Progenitor cell of endocrine pancreas (in vitro differentiated cells): ENCODE data around the gene DHRS2. TPM values are rescaled to one million over a fixed set of nuclear protein-coding genes. Genes with fewer than 3 reads are reported as not detected.
"Not testable (repeated sequence)": the region's sequence is repeated elsewhere in the genome, so short reads cannot be mapped to it uniquely, and the experiment has no call there.

Experiments used
- DNase-seq: peaks from one replicate; pipeline ENCODE4 v3.0.0; 2021; ENCODE audit warnings: low spot score; ENCODE audit not compliant: unreplicated experiment
- H3K27ac Mint-ChIP-seq: 2 replicates; pipeline ENCODE4 v1.8.0; 2021; ENCODE audit warnings: mild to moderate bottlenecking, moderate library complexity, mixed read lengths
- H3K27me3 Mint-ChIP-seq: 2 replicates; pipeline ENCODE4 v1.8.0; 2021; ENCODE audit warnings: mixed read lengths
- H3K36me3 Mint-ChIP-seq: 2 replicates; pipeline ENCODE4 v1.8.0; 2022; ENCODE audit warnings: mixed read lengths; ENCODE audit not compliant: insufficient read depth
- H3K4me1 Mint-ChIP-seq: 2 replicates; pipeline ENCODE4 v1.8.0; 2021; ENCODE audit warnings: low read depth, mixed read lengths
- H3K4me3 Mint-ChIP-seq: 2 replicates; pipeline ENCODE4 v1.8.0; 2021; ENCODE audit warnings: low read depth, mild to moderate bottlenecking, moderate library complexity, mixed read lengths
- H3K9me3 Mint-ChIP-seq: 2 replicates; pipeline ENCODE4 v1.8.0; 2021; ENCODE audit warnings: low read depth, mixed read lengths
- total RNA-seq: library from RNA; stranded (reverse); gene quantifications from 2 replicates; pipeline ENCODE4 v1.2.1, GENCODE V29; 2021
- TF ChIP-seq, protein P1 (sequence below): fragments of 200-600 bp; sonication (generic); IDR thresholded peaks from one replicate; pipeline ENCODE4 v1.5.0; 2021; ENCODE audit warnings: antibody characterized with exemption, mild to moderate bottlenecking; ENCODE audit not compliant: unreplicated experiment

DHRS2 gene
- total RNA-seq, 1 donor from 2014 or later, result 0.77 TPM

DNA sequence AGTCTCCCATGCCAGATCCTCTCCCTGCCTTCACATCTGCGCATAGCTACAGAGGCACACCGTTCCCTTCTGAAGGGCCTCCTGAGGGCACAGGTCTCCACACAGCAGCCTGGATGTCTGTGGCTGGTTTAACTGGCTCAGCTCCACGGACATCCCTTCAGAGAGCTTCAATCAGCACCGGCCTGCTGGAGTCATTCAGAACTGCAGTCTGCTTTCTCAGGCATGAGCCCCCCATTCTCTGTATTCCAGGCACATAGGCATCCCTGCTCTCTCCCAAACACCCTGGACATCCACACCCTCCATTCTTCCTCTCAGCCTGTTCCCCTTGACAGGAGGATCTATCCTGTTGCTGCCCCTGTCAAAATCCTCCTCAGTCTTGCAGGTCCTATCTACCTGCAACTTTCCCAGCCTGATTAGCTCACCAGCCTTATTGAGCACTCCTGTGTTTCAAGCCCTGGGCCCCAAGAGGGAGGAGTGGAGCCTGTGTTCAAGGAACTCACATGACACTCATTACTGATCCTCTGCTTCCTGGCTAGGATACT, 2.9 kb upstream of the DHRS2 start:
- Mint-ChIP-seq H3K27ac (no peak overlapping the region), H3K4me3 (no peak overlapping the region), H3K27me3 (peaks cover 8% of the 10 kb centered on the region), H3K9me3 (peaks cover 4% of the 10 kb centered on the region), H3K4me1 (peaks cover 7% of the 10 kb centered on the region), H3K36me3 (no peaks in the 10 kb centered on the region)
- TF ChIP-seq, protein P1, sequence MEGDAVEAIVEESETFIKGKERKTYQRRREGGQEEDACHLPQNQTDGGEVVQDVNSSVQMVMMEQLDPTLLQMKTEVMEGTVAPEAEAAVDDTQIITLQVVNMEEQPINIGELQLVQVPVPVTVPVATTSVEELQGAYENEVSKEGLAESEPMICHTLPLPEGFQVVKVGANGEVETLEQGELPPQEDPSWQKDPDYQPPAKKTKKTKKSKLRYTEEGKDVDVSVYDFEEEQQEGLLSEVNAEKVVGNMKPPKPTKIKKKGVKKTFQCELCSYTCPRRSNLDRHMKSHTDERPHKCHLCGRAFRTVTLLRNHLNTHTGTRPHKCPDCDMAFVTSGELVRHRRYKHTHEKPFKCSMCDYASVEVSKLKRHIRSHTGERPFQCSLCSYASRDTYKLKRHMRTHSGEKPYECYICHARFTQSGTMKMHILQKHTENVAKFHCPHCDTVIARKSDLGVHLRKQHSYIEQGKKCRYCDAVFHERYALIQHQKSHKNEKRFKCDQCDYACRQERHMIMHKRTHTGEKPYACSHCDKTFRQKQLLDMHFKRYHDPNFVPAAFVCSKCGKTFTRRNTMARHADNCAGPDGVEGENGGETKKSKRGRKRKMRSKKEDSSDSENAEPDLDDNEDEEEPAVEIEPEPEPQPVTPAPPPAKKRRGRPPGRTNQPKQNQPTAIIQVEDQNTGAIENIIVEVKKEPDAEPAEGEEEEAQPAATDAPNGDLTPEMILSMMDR, result no peak
- DNase-seq, result no peak

DNA sequence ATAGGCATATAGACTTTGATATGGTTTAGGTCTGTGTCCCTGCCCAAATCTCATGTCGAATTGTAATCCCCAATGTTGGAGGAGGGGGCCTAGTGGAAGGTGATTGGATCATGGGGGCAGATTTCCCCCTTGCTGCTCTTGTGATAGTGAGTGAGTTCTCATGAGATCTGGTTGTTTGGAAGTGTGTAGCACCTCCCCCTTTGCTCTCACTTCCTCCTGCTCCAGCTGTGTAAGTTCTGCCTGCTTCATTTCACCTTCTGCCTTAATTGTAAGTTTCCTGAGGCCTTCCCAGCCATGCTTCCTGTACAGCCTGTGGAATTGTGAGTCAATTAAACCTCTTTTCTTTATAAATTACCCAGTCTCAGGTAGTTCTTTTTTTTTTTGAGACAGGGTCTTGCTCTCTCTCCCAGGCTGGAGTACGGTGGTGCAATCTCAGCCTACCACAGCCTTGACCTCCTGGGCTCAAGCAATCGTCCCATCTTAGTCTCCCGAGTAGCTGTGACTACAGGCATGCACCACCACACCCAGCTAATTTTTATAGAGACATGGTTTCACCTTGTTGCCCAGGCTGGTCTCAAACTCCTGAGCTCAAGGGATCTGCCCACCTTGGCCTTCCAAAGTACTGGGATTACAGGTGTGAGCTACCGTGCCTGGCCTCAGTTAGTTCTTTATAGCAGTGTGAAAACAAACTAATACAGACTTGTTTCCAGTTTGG, 1.3 kb upstream of the DHRS2 start:
- not testable (repeated sequence) for H3K4me1 Mint-ChIP-seq, H3K27ac Mint-ChIP-seq, H3K27me3 Mint-ChIP-seq, H3K4me3 Mint-ChIP-seq, H3K36me3 Mint-ChIP-seq, H3K9me3 Mint-ChIP-seq, DNase-seq

DNA sequence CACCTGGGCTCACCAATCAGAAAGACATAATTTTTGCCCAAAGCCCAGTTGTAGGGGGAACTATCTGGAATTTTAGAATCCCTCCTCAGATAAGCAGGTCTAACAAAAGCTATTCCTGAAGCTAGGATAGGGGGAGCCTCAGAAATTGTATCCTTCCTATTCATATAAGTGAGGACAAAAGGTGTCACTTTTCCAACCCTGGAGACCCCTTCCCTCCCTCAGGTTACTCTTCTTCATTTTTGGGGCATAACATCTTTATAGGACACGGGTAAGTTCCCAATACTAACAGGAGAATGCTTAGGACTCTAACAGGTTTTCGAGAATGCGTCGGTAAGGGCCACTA, 1.1 kb downstream of the DHRS2 start:
- H3K4me1 Mint-ChIP-seq, DNase-seq, H3K4me3 Mint-ChIP-seq, H3K27me3 Mint-ChIP-seq, H3K9me3 Mint-ChIP-seq, H3K36me3 Mint-ChIP-seq, H3K27ac Mint-ChIP-seq: not testable (repeated sequence)

DNA sequence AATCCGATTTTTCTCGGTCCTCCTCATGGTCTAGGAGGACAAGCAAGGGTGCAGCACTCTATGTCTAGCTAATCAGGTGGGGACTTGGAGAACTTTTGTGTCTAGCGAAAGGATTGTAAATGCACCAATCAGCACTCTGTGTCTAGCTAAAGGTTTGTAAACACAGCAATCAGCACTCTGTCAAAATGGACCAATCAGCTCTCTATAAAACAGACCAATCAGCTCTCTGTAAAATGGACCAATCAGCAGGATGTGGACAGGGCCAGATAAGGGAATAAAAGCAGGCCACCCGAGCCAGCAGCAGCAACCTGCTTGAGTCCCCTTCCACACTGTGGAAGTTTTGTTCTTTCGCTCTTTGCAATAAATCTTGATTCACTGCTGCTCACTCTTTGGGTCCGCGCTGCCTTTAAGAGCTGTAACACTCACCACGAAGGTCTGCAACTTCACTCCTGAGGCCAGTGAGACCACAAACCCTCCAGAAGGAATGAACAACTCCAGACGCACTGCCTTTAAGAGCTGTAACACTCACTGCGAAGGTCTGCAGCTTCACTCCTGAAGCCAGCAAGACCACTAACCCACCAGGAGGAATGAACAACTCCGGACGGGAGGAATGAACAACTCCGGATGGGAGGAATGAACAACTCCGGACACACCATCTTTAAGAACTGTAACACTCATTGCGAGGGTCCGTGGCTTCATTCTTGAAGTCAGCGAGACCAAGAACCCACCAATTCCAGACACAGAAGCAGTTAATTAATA, 1.7 kb downstream of the DHRS2 start:
- not testable (repeated sequence) for H3K9me3 Mint-ChIP-seq, H3K36me3 Mint-ChIP-seq, DNase-seq, H3K27me3 Mint-ChIP-seq, H3K4me3 Mint-ChIP-seq, H3K27ac Mint-ChIP-seq, H3K4me1 Mint-ChIP-seq

DNA sequence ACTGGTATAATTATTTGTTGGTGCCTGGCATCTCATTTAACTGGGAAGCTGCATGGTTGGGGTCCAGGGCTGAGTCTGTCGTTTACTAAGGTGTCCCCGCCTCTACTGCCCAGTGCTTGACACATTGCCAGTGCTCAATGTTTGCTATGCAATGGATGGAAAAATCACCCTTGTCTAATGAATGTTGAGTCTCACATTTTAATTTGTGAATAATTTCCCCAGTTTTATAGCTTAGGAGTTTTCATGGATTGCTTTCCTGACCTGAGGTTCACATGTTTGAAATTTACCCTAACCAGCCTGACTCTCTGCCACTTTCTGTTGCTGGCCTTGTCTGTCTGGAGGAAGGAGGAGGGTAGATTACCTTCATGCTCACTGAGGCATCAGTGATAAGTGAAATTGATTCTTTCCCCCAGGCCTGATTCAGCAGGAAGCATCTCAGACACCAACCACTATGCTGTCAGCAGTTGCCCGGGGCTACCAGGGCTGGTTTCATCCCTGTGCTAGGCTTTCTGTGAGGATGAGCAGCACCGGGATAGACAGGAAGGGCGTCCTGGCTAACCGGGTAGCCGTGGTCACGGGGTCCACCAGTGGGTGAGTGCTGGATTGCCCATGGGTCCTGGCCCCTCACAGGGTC, 2.4 kb downstream of the DHRS2 start:
- Mint-ChIP-seq H3K9me3 (peaks cover 4% of the 10 kb centered on the region), H3K27ac (no peak overlapping the region), H3K27me3 (no peaks in the 10 kb centered on the region), H3K36me3 (no peaks in the 10 kb centered on the region), H3K4me3 (no peak overlapping the region), H3K4me1 (no peaks in the 10 kb centered on the region)
- TF ChIP-seq, protein P1, result no peak
- no peak for DNase-seq

DNA sequence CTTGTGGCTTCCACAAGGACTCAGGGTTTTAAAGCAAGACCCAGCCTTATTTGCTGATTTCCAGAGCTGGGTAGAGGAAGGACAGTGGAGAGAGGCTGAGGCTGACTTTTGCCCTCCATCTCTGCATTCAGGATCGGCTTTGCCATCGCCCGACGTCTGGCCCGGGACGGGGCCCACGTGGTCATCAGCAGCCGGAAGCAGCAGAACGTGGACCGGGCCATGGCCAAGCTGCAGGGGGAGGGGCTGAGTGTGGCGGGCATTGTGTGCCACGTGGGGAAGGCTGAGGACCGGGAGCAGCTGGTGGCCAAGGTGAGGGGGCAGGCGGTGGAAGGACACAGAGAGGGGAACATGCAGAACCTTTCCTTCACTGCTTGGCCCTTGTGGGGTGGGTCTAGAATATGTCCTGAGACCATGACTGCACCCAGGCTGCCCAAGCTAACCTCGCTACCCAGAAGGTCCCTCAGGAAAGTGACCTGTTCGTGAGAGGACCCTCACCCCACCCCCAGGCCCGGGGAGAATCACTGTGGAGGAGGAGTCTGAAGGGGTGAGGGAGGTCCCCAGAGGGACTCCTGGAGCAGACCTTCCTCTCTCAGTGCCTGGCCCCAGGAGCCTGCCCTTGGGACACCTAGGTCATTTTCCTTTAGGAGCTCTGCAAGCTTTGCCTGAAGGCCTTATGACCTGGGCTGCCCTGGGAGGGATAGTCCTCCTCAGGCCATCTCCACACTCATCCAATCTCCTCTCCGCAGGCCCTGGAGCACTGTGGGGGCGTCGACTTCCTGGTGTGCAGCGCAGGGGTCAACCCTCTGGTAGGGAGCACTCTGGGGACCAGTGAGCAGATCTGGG, 3.1 kb downstream of the DHRS2 start:
- Mint-ChIP-seq H3K9me3 (peaks cover 4% of the 10 kb centered on the region), H3K27ac (no peak overlapping the region), H3K27me3 (no peaks in the 10 kb centered on the region), H3K4me1 (no peaks in the 10 kb centered on the region), H3K36me3 (no peaks in the 10 kb centered on the region), H3K4me3 (no peak overlapping the region)
- TF ChIP-seq, protein P1, result no peak
- DNase-seq, result no peak
